ELR (cell line): ENCODE results near the gene TMX4.

Experiments used
- DNase-seq: peaks from one replicate; pipeline ENCODE4 v3.0.0-alpha.2; 2015; ENCODE audit warnings: low read depth

The TMX4 gene

DNA sequence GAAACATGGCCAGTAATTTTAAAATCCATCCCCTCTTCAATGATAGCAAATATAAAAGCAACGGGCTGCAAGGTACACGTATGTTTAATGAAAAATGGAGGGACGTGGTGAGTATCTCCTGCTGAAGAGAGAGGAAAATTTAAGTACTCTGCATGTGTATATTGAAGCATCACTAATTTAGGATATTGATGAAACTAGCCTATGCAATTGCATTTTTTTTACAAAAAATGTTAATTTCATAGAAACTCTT lies 362 bp upstream of the TMX4 start:
- no peak for DNase-seq

DNA sequence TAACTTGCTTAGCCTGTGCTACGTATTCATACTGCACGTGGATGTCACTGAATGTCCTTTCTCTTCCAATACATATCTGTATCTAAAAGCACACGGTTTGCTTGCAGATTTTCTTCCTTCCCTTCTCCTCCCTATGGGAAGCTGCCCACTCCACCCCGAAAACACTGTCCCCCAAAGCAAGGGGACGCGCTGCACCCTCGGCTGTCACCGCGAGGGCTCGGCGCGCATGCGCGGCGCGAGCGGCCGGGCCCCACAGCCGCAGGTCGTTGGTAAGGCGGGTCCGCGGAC lies 659 bp downstream of the TMX4 start:
- DNase-seq, result peak; percentile 63

DNA sequence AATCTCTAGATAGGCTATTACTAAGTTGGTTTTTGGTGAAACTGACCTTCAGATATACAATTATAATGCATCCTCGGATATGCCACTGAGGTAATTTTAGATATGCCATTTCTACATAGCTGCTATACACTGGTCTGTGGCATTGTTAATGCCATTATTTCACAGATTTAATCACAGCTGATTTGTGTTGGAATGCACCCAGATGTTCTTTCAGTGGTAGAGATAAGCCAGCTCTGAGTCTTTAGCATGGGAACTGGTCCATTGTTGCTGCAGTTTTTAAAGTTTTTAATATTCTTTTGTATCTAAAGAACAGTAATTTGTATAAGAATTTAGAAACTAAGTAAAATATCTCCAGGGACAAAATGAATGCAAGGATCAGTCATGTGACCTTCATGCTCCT lies 6.8 kb downstream of the TMX4 start:
- no peak for DNase-seq

DNA sequence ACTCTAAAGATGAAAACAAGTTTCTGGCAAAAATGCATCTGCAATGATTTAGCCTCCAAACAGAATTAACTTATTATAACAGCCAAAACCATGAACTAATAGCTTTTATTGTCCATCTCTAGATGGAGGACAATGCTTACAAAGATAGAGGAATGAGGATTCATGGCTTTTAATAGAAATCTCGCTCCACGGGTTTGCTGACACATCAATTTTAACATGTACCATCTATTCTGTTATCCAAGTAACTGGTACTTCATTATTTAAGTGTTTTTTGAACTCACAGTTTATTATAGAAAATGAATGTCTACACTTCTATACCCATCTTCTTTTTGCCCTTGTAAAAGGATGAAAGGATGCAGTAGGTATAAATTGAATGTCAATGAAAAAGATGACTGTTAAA lies 10.8 kb downstream of the TMX4 start:
- DNase-seq, result no peak

DNA sequence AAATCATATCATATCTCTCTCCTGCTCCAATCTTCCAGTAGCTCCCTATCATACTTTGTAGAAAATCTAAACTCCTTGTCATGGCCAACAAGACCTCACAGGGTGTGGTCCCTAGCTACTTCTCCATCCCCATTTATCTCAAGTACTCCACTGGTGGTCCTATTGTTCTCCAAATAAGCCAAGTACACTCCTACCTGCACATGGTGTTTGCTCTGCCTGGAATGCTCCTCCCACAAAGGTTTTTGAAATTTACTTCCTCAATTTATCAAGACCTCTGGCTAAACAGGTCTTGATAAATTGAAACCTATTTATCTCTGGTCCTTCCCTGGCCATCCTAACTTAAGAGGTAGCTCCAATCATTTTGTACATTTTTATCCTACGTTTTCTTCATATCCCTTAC lies 12.1 kb downstream of the TMX4 start:
- DNase-seq, result no peak

DNA sequence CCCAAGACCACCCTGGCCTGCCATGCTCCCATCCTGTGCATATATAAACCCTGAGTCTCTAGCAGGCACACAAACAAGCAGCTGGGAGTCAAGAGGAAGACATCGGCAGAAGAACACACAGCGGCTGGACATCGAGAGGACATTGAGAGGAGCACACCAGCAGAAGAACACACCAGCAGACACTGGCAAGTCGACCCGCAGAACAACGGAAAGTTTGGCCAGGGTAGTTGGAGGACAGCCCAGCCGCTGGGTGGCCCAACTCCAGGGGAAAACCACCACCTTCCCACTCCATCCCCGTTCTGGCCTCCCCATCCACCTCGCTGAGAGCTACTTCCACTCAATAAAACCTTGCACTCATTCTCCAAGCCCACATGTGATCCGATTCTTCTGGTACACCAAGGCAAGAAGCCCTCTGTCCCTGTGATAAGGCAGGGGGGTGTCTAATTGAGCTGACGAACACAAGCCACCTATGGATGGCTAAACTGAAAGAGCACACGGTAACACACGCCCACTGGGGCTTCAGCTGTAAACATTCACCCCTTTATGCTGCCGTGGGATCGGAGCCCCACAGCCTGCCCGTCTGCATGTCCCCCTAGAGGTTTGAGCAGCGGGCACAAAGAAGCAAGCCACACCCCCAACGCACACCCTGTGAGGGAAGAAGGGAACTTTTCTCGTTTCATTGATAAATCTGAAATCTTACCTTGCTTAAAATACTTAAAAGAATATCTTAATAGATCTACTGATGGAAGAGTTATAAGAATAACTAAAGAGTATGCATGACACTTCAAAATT lies 13.8 kb downstream of the TMX4 start:
- DNase-seq, result no peak

DNA sequence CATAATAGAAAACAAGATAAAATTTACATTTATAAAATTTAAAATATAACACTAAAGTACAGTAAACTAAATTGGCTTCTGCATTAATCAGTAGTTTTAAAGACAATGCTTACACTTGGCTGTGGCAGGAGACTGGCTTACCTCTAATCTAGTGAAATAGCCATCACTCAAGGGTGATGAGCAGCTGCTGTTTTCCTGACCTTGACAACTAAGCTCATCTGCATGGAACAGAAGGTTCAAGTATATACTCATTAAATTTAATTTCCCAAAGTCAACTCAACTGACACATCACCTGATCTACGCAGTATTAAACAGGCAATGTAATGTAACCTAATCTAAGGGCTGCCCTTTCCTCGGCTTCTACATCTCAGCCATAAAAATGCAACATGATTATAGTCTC lies 14.5 kb downstream of the TMX4 start:
- no peak for DNase-seq

DNA sequence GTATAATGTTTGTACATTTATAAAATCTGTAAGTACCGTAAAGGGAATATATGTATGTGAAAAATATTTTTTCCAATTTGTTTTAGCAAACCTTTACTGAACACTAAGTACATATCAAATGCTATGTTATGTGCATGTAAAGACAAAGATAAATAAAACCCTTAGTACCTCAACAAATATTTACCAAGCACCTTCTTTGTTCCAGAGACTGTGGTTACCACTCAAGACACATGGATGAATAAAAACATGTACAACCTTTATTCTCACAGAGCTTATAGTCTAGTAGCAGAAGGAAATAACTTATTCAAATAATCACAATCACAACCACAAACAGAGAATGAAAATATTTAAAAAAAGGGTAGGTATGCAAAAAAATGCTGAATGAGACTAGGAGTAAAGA lies 17.5 kb downstream of the TMX4 start:
- DNase-seq, result no peak

DNA sequence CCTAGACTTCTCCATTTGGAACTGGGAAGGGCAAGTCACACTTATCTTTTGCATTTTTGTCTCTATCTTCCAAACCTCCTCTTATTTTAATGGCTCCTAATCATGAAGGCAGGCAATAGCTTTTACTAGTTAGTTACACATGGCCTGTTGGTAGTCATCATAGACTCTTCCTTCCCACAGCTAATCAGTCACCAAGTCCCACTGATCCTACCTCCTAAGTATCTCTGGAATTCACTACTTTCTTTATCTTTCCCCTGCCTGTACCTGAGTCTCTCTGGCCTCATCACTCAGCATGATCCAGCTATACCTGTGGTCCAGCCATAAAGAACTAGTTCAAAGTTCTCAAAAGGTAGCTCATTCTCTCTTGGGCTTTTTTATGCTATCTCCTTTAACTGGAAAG lies 18.8 kb downstream of the TMX4 start:
- no peak for DNase-seq

DNA sequence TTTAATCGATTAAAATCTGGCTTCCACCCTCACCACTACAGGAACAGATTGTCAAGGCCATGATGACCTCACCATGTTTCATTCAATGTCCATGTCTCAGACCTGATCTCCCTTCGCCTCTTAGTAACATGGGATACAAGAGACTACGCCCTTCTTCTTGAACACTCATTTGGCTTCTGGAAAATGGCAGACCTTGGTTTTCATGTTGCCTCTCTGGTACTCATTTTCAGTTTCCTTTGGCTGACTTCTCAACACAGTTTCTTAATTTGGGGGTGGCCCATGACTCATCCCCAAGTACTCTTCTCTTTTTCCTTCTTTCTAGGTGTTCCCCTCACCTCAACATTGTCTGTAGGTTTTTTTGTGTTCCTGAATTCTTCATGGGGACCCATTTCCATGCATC lies 22.7 kb downstream of the TMX4 start:
- DNase-seq, result no peak

DNA sequence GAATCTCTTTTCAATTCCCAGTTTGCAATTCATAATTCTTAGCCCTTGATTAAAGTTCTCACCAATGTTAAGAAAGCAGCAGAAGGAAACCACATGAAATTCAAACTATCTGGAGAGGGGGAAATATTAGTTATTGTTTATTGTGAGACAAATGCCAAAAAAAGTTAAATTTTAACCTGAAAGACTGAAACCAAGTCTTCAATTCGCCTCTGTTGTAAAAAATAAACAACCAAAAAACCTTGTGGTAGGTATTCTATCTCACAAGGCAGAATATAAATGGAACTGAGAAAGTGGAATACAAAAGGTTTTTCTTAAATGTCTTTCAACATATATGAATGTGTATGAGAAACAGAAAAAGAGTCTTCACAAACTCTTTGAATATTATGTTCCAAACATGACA lies 24.8 kb downstream of the TMX4 start:
- no peak for DNase-seq

DNA sequence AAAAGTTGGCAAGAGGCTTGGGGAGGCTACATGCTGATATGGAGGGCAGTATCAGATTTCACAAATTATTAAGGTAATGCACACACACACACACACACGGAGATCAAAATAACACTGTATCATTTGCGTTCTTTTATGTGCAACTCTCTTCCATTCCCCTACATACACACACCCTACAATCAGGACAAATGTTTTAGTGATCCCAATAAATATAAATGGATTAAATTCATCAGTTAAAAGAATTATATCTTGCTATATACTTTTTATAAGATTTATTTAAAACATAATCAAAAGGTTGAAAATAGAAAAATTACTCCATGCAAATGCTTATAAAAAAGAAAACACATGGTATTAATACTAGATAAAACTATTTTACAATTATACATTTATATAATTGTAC lies 25.9 kb downstream of the TMX4 start:
- no peak for DNase-seq

DNA sequence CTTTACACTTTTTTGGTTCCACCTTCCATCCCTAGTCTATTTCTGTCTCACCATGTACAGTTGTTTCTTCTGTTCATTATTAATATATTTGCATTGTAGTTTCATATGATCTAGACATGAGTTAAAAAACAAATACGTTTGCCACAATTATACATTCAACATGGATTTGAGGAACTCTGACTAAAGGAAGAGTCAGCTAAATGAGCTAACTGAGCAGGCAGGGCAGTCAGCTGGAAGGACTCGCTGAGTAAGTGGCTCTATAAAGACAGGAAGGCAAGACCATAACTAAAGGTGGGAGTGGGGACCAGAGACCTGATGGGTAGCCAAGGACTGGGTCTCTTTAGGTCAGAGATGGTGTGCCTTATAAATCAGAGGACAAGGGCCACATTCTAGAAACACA lies 26.3 kb downstream of the TMX4 start:
- no peak for DNase-seq

DNA sequence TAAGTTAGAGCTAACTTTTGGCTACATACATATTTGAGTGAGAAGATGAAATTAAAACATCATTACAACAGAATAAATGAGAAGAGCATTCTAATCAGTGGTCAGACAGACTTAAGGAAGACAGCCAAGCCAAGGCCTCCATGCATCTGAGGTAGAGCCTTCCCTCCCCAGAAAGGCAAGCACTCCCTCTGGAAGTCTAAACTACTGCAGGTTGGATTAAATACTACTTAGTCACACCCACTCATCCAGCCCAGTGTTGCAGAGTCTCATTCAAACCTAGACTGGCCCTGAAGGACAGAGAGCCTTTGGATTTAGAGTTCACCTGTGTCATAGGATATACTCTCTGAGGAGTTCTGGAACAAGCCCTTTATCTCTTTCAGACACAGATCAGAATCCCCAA lies 29.2 kb downstream of the TMX4 start:
- no peak for DNase-seq

DNA sequence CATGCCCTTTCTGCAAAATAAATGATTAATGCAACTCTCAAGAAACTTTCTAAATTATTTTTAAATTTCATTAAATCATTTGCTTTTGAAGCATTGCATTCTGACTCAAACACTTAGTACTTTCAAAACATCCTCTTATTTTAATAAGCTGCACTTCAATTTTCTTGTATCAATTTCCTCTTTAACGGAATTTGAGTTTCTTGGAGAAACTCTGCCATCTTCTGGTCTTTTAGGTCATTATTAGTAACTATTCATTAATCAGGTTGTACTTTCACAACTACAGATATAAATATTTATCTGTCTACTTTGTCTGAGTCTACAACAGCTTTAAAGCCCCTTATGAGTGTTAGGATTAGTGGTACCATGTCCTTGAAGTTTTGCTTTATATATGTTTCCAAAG lies 30.2 kb downstream of the TMX4 start:
- no peak for DNase-seq

DNA sequence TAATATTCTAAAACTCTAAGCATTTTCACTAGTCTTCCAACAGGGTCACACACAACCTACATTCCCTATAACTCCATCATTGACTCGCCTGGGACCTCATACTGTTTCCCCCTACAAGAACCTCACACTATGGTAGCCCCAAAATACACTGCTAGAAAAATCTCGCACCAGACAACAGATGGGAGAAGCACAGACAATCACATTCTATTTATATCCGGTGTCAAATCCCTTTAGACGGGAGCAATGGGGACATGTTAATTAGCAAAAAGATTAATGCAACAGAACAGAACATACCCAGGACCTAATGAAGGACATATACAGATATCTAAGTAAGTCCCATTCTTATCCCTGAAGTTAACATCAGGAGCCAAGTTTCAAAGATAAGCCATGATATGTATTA lies 33.6 kb downstream of the TMX4 start:
- DNase-seq, result no peak

DNA sequence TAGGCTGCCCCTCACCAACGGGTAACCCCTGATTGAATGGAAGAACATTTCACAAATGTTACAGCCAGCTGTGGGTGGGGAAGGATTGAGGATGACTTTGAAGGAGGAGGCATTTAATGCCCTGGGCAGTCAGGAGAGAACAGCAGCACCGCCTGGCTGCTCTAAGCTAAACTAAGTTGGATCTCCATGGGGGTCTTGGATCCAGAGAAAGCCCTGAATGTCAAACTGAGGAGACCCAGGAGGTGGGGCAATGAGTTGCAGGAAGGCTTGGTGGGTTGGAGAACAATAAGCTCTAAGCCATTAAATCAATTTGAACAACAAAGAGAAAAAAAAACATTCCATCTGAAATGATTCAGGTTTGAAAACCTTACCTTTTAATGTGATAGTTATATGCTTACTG lies 35.4 kb downstream of the TMX4 start:
- DNase-seq, result no peak

DNA sequence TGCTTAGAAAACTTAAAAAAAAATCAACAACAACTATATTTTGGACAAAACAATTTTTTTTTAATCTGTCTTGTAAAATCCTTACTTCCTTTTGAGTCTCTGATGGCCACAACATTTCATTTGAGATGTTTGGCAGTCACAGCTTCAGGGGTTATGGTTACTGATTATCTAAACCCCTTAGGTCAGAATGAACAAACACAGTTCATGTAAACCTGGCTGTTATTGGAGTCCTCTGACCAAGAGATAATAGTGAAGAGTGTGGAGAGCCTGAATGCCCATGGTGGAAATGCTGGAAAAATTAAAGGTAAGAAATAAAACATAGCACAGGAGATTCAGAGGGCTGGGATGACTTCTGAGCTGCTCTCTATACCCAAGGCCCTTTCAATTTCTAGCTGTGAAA lies 38.2 kb downstream of the TMX4 start:
- no peak for DNase-seq

DNA sequence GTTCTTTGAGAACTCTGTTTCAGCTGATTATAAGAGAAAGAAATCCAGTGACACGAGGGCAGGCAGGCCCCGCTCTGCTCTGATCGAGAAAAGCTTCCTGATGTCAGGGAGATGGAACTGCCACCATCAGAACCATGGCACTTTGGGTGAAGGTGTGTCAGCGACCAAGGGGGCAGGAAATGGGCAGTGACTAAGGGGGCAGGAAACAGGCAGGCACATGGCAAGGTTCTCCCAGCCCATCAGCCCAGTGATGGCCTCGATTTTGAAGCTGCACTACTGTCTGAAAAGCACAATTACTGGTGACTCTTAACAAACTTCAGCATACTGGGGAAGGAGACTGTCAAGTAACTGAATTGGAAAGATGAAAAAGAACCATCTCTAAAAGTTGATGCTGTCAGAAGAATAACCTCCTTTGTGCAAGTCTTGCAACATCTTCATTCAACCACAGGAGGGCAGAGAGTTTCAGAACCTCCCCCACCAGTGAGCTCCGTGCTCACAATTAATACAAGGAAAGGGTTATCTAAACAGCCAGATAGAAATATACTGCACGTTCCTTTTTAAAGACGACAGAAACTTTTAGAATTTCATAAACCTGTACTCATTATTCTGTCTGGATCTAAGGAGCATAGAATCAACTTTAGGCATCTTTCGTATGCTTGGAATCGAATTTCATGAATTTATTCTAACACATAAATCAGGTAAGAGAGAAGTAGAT lies 39.1 kb downstream of the TMX4 start:
- peak; percentile 51 for DNase-seq

DNA sequence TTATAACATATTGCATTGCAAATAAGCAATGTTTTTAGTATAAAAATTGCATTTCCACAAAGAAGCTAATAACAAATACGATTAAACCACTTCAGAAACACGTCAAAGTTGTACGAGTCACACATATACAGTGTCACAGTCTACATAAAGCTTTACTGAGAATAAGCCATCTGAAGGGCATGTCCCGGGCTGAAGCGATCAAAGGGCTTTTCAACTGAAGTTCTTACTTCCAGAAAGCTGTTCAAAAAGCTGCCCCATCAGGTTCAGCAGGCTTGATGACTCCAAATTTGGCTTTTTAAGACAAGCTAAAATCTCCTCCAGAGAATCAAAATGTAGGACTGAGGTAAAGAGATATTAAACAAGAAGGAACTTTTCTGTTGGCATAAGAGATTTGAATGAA lies 41.9 kb downstream of the TMX4 start:
- DNase-seq, result no peak

DNA sequence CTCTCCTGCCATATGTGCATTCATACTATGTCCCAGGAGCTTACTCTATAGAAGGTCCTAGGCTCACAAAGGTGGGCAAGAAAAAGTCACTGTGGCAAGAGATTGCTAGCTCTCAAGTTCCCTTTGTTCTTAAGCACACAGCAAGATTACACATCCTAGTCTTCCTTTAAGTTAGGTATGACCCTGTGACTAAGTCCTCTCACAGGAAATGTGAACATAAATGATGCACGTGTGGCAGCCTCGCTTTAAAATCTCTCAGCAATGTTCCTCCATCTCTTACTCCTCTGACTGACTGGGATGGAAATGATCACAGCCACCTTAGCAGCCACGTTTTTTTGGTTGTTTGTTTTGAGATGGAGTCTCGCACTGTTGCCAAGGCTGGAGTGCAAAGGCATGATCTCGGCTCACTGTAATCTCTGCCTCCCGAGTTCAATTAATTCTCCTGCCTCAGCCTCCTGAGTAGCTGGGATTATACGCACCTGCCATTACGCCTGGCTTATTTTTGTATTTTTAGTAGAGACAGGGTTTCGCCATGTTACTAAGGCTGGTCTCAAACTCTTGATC lies 43.6 kb downstream of the TMX4 start:
- DNase-seq, result peak; percentile 43

DNA sequence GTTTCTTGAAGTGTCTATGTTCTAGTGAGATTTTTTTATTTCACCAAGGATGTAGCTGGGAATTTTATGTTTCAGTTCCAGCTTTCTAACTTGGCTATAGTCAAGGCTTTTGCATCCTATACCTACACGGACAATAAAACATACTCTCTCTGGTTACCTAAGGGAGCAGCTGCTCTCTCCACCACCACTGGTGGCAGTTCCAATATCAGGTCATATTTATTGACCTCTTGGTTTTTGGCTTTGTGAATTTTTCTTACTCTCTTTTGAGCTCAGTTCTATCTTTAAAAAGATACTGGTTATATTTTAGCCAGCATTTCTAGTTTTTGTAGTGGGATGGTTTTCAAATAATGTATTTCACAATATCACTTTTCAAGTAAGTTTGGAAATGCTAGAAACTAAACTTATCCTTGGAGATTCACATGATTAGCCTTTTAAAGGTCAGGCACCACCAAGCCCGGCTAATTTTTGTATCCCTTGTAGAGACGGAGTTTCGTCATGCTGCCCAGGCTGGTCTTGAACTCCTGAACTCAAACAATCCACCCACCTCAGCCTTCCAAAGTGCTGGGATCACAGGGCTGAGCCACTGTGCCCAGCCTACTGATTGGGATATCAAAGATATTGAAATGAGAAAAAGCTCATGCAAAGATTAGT lies 44.7 kb downstream of the TMX4 start:
- DNase-seq, result no peak

DNA sequence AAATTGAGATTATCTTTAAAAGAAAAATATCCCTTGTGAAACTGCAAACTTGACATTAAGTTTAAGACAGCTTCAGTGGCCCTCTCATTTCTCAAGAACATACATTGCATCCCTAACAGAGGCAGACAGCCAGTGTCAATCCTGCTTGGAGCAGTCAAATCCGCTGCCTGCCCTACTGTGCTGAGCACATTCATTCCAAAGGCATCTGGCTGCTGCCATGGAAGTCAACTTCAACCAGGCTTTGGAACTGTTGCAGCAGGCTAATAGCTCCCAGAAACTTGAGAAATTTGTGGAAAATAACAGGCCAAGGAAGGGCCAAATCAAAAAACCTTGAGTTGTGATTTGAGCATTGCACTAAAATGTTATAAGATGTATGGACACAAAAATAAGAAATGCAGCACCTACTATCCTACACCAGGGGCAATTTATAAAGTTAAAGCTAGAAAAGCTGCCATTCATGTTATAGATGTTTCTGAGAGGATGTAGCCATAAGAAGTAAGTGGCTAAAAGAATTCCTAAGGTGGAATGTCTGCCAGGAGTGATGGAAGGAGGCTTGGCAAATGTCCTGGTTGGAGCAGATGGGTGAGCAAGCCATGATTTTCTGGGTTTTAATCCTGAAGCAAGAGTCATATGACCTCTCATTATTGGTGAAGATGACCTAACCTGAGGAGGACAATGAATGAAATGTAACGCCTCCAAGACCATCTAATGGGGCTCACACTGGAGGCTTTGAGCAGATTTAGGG lies 47.9 kb downstream of the TMX4 start:
- DNase-seq, result no peak
